Fibroblast of pulmonary artery (primary cell): Measurements from ENCODE around the gene TROAP.
"Not testable (repeated sequence)": the region's sequence is repeated elsewhere in the genome, so short reads cannot be mapped to it uniquely, and the experiment has no call there.

Source experiments
- DNase-seq: peaks from one replicate; pipeline ENCODE4 v3.0.0-alpha.2; 2010; ENCODE audit warnings: low read depth
- H3K4me3 ChIP-seq: replicated peaks from 2 replicates; pipeline ENCODE4 v1.5.1; 2011; ENCODE audit warnings: low read depth, mild to moderate bottlenecking, control low read depth, low read length, moderate library complexity
- CTCF ChIP-seq: IDR thresholded peaks from 2 replicates; pipeline ENCODE4 v1.5.1; 2011; ENCODE audit warnings: mild to moderate bottlenecking, control low read depth, low read length, inconsistent platforms; ENCODE audit errors: missing control alignments

TROAP gene

DNA sequence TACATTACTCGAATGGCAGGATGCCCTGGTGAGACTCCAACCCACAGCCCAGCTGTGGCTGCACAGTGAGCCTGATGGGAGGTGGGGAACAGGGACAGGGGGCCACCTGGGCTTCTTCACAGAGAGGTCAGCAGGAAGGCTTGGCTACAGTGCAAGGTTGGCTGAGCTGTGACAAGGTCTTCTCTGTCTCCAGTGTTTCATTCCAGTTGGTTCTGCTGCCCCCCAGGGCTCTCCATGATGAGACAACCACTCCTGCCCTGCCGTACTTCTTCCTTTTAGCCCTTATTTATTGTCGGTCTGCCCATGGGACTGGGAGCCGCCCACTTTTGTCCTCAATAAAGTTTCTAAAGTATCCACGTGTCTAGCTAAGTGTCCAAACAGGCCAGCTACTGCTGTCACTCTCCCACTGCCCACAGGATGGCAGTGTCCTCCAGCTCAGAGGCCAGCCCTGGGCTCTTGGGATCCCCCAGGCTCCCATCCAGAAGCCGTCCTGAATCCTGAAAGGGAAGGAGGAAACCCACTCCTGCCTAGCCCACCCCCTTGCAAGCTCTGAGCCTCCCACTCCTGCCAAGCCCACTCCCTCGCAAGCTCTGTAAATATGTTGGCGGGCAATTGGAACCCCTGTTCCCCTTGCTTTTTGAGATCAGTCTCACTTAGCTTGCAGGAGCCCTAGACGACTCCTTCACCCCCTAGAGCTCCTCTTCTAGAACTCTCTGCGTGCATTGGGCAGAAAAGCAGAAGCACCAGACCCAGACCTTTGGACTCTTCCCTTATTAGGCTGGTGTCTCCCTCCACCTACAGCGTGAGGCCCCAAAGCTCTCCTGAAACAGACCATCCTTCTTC, 8.5 kb downstream of the TROAP start:
- H3K4me3 ChIP-seq: no peak overlapping the region
- peak; percentile 89 for TF ChIP-seq CTCF
- peak; percentile 86 for DNase-seq

GRCh38 chr12:49332441-49332861, 9.4 kb downstream of the TROAP start:
- H3K4me3 ChIP-seq: no peak overlapping the region
- no peak for DNase-seq
- no peak for TF ChIP-seq CTCF

DNA sequence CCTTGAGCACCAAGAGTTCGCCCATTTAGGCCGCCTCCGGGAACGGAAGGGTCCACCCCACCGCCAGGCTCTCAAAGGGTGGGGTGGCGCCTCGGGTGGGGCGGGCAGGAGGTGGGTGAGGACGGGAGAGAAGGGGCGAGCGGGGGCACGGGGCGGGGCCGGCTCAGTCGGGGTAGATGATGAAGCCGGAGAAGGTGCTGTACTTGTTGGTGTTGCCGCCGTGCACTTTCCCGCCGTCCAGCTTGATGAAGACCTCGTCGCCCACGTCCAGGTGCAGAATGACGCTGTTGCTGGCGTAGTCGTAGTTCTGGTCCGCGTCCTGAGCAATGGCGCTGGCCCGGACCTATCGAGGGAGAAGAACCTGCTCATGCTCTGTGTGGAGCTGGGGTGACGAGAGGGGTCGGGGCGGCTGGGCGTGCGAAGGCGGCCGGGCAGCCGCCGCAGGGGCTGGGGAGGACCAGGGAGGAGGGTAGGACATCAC, 9.9 kb downstream of the TROAP start:
- no peak for DNase-seq
- H3K4me3 ChIP-seq: no peak overlapping the region

DNA sequence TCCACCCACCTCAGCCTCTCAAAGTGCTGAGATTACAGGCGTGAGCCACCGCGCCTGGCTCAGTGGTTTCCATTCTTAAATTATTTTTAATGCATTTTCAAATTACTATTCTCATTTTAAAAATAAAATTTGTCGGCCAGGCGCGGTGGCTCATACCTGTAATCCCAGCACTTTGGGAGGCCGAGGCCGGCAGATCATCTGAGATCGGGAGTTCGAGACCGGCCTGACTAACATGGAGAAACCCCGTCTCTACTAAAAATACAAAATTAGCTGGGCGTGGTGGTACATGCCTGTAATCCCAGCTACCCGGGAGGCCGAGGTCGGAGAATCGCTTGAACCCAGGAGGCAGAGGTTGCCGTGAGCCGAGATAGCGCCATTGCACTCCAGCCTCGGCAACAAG, 10.7 kb downstream of the TROAP start:
- DNase-seq, H3K4me3 ChIP-seq: not testable (repeated sequence)

More for the DNA sequence above, 9.9 kb downstream of the TROAP start:
- no peak for TF ChIP-seq CTCF

GRCh38 chr12:49334226-49334625, 11.2 kb downstream of the TROAP start:
- TF ChIP-seq CTCF: no peak
- DNase-seq: no peak
- H3K4me3 ChIP-seq: no peak overlapping the region

DNA sequence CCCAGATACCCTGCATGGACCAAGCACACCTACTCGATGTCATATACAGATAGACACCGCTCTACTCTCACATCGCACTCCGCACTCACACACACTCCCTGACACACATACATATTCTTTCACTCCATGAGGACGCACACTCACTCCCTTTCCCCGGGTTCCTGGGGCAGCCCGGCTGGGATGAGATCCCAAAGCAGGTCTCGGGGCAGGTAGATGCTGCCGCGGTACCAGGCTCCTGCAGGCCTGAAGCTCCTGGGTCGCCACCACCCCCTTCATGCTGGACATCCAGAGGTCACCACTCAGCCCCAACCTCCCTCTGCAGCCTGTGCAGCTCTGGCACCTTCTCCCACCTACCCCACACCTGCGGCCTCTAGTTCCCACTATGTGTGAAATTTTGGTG, 11.6 kb downstream of the TROAP start:
- no peak for DNase-seq
- no peak overlapping the region for H3K4me3 ChIP-seq
- no peak for TF ChIP-seq CTCF

DNA sequence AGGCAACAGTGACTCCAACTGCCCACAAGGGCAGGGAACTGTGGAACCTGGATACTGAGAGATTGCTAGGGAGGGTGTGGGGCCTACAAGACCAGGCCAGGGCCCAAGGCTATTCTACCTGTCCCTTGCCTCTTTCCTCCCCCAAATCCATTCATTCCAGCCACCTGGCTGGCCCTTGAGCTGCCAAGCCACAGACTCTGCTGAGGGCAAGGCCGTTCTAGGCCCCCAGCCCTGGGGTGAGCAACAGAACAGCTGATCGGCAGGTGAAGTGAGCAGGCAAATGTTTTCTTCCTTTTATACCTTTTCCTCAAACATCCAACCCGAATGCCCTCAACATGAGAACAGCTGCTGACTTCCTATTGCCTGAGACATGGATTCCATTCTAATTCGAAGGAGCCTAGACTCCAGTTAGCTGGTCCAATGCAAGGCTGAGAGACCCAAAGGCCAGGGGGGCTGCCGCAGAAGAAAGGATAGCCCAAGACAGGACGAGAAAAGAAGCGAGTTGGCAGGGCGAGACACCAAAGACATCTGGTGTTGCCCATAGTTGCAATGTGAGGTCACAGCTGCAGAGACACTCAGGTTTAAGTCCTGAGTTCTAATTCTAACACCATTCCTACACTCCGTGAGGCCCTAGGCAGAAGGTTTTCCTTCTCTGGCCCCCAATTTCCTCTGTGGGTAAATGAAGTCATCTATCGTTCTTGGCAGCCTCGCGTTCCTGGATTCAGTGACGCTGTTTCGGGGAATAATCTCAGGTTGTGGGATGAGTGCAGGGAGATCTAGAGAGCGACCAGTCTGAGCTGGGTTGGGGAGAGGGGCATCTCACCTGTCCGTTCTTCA, 12.3 kb downstream of the TROAP start:
- H3K4me3 ChIP-seq: no peak overlapping the region
- no peak for TF ChIP-seq CTCF
- DNase-seq: no peak
